ENCODE measurements around the gene ZNF407. TPM values are rescaled to one million over a fixed set of nuclear protein-coding genes. Genes with fewer than 3 reads are reported as not detected.

Gene ZNF407
- total RNA-seq, 2 experiments from 2014 or later, result 12.3 to 12.6 TPM

DNA sequence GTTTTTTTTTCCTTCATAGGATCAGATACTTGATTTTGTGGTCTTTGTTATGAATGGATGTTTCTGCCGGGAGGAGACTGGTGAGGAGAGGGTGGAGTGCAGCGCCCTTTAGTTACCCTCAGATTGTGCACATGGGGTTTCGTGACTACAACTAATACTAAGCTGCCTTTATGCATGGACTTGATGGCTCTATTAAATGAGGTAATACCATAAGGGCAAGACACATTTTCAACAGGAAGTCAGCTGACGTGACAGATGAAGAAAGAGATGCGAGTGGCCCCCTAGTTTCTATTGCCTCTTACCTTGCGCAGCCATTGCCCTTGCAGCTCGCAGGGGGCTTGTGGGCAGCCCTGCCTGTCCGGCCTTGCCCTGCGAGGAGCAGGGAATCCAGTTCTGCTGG lies 24.4 kb downstream of the ZNF407 start:
- ChIA-PET POLR2A (no interaction called here), CTCF (no interaction called here)

GRCh38 chr18:74623047-74623816 lies 25.6 kb downstream of the ZNF407 start:
- ChIA-PET CTCF (no interaction called here), POLR2A (no interaction called here)

DNA sequence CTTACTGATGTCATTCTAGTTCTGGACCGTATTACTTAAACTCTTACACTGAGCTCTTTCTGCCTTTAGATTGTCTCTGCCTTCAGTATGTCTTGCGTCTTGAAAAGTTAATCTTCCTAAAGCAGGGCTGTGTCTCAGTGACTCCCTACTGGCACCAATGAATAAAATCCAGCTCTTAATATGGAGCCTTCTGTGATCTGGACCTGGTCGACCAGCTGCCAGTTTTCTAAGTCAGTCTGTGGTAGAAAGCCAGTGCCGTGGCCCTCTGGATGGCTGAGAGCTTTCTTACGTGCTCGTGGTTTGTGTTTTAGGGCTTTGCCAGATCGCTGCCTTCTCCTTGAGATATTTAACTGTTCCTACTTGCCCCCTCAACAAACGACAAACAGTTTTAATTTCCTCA lies 26.8 kb downstream of the ZNF407 start:
- POLR2A ChIA-PET, result no interaction called here

GRCh38 chr18:74625157-74625556 lies 27.5 kb downstream of the ZNF407 start:
- CTCF ChIA-PET, result no interaction called here
- POLR2A ChIA-PET, result no interaction called here

More for the DNA sequence above, 26.8 kb downstream of the ZNF407 start:
- CTCF ChIA-PET, result no interaction called here

DNA sequence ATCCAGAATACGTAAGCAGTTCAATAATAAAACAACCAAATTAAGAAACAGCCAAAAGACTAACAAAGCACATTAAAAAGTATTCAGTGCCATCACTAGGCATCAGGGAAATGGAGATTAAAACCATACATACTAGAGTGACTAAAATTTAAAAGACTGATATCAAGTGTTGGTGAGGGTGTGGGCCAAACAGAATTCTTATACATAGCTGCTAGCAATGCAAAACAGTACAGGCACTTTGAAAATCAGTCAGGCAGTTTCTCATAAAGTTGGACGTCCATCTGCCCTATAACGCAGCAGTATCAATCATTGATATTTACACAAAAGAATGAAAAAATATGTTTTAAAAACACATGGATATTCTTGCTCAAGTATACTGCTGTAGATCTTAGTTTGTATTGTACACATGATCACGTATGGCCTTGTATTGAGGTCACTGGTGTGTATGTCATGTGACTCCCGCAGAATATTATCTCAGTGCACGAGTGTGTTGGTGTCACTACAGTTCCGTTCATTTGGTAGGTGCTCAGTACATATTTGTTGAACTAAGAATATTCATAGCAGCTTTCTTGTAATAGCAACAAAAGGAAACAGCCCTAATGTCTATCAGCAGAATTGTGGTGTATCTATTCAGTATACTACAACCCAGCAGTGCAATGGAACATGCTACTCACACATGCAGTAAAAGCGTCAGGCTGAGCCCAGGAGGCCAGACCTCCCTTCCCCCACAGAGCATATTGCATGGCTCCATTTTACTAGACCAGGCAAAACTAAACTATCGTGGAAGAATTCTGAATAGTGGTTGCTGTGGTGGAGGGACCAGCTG lies 28.6 kb downstream of the ZNF407 start:
- ChIA-PET POLR2A (no interaction called here), CTCF (no interaction called here)

- CTCF ChIA-PET, result no interaction called here
- POLR2A ChIA-PET, result no interaction called here
Measured at GRCh38 chr18:74630804-74631203, 33.1 kb downstream of the ZNF407 start.

GRCh38 chr18:74631212-74631611 lies 33.5 kb downstream of the ZNF407 start:
- POLR2A ChIA-PET, result no interaction called here

DNA sequence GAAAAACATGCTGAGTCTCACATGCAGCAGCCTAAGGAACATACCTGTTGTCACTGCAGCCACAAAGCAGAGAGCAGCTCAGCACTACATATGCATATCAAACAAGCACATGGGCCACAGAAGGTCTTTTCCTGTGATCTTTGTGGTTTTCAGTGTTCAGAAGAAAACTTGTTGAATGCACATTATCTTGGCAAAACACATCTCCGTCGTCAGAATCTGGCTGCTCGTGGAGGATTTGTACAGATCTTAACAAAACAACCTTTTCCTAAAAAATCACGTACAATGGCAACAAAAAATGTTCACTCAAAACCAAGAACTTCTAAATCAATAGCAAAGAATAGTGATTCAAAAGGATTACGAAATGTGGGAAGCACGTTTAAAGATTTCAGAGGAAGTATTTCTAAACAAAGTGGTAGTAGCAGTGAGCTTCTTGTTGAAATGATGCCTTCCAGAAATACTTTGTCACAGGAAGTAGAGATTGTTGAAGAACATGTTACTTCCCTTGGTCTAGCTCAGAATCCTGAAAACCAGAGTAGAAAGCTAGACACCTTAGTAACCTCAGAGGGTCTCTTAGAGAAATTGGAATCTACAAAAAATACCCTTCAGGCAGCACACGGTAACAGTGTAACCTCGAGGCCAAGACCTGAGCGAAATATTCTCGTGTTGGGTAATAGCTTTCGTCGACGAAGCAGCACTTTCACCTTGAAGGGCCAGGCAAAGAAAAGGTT lies 34.1 kb downstream of the ZNF407 start:
- ChIA-PET CTCF (no interaction called here), POLR2A (no interaction called here)

More at GRCh38 chr18:74631212-74631611, 33.5 kb downstream of the ZNF407 start:
- CTCF ChIA-PET, result no interaction called here

DNA sequence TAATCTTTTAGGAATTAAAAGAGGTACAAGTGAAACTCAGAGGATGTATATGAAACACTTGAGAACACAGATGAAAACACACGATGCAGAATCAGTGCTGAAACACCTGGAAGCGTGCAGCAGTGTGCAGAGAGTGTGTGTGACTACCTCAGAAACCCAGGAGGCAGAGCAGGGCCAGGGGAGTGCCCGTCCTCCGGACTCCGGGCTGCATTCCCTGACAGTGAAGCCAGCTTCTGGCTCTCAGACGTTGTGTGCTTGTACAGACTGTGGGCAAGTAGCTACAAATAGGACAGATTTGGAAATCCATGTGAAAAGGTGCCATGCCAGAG lies 34.6 kb downstream of the ZNF407 start:
- ChIA-PET POLR2A (no interaction called here), CTCF (no interaction called here)

DNA sequence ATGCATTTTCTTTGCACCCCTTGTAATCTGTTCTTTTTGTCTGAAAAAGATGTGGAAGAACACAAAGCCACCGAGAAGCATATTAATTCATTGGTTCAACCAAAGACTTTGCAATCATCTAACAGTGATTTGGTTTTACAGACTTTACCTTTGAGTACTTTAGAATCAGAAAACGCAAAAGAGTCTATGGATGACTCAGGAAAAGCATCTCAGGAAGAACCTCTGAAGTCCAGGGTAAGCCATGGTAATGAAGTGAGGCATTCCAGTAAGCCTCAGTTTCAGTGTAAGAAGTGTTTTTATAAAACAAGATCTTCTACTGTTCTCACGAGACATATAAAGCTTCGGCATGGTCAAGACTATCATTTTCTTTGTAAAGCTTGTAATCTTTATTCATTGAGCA lies 35.2 kb downstream of the ZNF407 start:
- CTCF ChIA-PET, result no interaction called here
- POLR2A ChIA-PET, result no interaction called here

GRCh38 chr18:74633652-74634352 lies 36.1 kb downstream of the ZNF407 start:
- ChIA-PET POLR2A (no interaction called here), CTCF (no interaction called here)

GRCh38 chr18:74635224-74635975 lies 37.7 kb downstream of the ZNF407 start:
- CTCF ChIA-PET, result no interaction called here

GRCh38 chr18:74637070-74637469 lies 39.4 kb downstream of the ZNF407 start:
- ChIA-PET CTCF (no interaction called here), POLR2A (no interaction called here)

More at GRCh38 chr18:74635224-74635975, 37.7 kb downstream of the ZNF407 start:
- POLR2A ChIA-PET, result no interaction called here

DNA sequence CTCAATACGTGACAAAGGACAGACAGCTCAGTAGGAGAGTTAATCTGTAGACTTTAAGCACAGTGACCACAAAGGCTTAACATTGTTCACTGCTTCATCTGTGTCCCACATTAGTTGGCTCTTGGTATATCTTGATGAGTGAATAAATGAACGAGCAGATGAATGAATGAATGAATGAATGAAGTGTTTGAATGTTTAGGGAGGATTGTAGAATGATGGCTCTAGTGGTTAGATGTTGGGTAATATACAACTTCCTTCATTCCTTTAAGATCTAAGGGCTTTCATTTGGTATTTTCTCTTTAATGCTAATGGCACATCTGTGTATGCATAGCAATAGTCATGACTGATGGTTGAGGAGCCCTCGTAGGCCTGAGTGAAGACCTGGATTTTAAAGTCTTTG lies 40.5 kb downstream of the ZNF407 start:
- CTCF ChIA-PET, result no interaction called here
- POLR2A ChIA-PET, result no interaction called here

DNA sequence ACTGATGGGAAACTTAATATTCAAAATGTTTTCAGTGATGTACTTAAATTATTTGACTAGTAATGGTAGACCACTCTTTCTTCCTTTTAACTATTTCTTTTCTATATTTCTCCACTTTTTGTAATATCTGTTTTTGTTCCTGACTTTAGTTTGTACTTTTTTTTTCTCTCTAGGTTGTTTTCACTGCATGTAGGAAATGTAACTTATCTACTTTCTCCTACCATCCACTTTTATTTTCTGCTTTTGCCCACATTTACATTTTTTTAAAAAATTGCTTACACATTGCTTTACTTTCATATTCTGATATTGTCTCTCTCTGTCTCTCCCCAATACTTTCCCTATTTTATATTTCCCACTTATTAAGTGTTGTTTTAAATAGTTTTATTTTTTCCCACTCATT lies 47.0 kb downstream of the ZNF407 start:
- CTCF ChIA-PET, result no interaction called here

GRCh38 chr18:74645679-74646078 lies 48.0 kb downstream of the ZNF407 start:
- POLR2A ChIA-PET, result no interaction called here
- CTCF ChIA-PET, result no interaction called here

More for the DNA sequence above, 47.0 kb downstream of the ZNF407 start:
- POLR2A ChIA-PET, result no interaction called here

DNA sequence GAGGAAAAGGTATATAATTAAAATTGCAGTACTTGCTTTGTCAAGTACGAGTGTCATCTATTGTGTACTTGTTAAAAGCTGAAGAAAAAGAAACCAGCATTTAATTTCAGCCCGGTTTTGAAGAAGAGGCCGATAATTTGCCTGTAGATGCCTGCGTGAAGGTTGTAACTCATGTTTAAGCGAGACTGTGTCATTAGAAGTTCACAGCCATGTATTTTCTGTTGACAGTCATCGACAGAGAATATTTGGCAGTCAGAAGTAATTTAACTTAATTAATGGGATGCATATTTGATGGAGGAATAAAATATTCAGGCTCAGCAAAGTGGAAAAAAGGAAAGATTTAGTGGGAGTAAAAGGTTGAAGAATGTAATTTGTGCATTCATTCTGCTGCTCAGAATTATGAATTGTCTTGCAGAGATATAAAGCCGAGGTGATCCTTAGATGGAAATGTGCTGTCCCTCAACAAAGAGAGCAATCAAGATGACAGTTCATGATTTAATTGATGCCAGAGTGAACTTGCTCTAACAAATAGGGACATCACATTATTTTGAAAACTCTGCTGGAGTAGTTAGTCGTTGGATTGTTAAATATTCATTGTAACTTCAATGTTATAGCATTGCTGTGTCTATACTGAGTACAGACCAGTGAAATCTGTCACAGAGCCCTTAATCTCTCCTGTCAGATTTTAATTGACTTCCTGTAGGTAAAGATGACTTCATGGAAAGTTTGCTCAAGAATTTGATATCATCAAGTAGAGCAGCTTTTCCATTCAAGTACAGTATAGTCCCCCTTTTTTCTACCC lies 53.9 kb downstream of the ZNF407 start:
- POLR2A ChIA-PET, result no interaction called here
- CTCF ChIA-PET, result no interaction called here

DNA sequence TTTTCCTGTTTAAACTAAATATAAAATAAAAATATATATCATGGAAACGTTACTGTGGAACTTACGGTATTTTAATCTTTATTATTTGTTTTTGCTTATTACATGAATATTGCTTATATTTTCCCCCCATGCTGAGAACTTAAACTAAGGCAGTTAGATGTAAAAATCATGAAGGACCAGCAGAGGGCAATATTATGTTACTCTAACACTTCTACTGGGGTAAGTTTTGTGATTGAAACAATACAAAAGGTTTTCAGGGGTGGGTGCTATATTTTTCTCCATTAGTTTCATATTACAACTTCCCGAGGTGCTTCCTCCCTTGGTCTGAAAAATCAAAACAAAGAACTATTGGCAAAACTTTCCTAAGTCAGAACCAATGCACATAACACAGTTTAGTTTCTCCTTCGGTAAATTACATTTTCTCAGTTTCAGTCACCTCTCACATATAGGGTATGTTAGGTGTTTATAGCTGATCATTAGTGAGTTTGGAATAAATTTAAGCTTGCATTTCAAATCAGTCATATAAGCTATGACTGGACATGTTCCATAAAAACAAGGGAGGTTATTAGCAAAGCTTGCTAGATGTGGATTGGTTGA lies 54.8 kb downstream of the ZNF407 start:
- POLR2A ChIA-PET, result no interaction called here
- CTCF ChIA-PET, result interaction anchor here (0.9 kb wide), 1 partner anchor 17 kb away, joined by 4 read pairs; no protein-coding TSS in a partner anchor

DNA sequence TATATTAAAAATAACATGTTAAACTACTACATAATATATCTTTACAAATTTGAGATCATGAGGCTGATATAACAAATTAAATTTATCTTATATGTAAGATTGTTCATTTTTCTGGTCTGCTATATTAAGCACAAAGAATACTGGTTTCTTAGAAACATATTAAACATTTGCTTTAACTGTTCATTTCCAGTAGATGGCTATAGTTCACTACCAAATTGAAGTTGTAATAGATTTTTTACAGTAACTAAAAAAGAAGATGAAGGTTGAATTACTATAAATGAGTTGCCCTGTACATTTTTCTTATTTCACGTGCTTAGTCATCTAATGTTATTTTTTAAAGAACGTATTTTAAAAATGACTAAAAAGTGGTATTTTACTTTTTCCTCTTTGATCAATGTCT lies 57.0 kb downstream of the ZNF407 start:
- ChIA-PET POLR2A (no interaction called here), CTCF (no interaction called here)

All from activated CD8-positive, alpha-beta memory T cell treated with anti-CD3 and anti-CD28 coated beads for 36 hours (primary cell).